ENCODE results near the gene LRRC19.

The LRRC19 gene, protein sequence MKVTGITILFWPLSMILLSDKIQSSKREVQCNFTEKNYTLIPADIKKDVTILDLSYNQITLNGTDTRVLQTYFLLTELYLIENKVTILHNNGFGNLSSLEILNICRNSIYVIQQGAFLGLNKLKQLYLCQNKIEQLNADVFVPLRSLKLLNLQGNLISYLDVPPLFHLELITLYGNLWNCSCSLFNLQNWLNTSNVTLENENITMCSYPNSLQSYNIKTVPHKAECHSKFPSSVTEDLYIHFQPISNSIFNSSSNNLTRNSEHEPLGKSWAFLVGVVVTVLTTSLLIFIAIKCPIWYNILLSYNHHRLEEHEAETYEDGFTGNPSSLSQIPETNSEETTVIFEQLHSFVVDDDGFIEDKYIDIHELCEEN

DNA sequence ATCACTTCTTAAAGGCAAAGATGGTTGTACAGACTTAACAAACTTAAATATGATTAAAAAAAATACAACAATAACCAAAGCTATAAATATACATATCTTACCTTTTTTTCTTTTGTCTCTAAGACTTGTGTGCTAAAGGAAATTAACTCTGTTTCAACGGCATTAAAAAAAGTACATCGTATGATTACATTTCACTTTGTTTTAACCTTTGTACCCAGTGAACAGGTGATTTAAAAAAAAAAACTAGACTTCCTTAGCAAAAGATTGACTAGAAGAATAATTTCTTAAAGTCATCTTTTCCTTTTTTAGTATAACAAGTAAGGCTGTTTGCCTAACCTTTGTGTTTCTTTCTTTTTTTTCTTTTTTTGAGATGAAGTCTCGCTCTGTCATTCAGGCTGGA, at the start of gene LRRC19:
TSS of gene LRRC19 (minus strand) at position 182 of the 400 bp plus-strand sequence. CDS start 5,978 bp downstream, outside the sequence.
- no peak within 1 kb of the TSS for H3K4me3 ChIP-seq (ENCODE audit: control insufficient read depth, low read depth, low read length)
- DNase-seq (ENCODE audit: low read depth) = no peak
- TF ChIP-seq, protein P1, sequence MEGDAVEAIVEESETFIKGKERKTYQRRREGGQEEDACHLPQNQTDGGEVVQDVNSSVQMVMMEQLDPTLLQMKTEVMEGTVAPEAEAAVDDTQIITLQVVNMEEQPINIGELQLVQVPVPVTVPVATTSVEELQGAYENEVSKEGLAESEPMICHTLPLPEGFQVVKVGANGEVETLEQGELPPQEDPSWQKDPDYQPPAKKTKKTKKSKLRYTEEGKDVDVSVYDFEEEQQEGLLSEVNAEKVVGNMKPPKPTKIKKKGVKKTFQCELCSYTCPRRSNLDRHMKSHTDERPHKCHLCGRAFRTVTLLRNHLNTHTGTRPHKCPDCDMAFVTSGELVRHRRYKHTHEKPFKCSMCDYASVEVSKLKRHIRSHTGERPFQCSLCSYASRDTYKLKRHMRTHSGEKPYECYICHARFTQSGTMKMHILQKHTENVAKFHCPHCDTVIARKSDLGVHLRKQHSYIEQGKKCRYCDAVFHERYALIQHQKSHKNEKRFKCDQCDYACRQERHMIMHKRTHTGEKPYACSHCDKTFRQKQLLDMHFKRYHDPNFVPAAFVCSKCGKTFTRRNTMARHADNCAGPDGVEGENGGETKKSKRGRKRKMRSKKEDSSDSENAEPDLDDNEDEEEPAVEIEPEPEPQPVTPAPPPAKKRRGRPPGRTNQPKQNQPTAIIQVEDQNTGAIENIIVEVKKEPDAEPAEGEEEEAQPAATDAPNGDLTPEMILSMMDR (conservative IDR thresholded peaks at IDR 0.05; ENCODE audit: control insufficient read depth, insufficient read depth, low read depth, low read length) = no peak

DNA sequence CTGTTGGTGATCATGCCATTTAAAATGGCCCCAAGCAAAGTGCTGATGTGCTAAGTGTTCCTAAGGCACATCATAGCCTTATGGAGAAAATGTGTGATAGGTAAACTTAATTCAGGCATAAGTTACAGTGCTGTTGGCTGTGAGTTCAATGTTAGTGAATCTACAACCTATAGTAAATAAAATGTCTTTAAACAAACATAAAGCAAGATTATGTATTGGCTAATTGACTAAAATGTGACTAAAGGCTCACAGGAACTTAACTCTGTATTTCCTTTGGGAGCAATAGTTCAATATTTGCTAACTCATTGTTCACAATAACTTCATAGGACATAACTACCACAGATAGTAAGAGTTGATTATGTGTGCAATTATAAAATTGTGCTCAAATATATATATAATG, 49.4 kb upstream of the LRRC19 start:
- no peak for DNase-seq (ENCODE audit: low read depth)
- H3K4me3 ChIP-seq (ENCODE audit: control insufficient read depth, low read depth, low read length) = no peak overlapping the region
- TF ChIP-seq, protein P1 (conservative IDR thresholded peaks at IDR 0.05; ENCODE audit: control insufficient read depth, insufficient read depth, low read depth, low read length) = no peak

DNA sequence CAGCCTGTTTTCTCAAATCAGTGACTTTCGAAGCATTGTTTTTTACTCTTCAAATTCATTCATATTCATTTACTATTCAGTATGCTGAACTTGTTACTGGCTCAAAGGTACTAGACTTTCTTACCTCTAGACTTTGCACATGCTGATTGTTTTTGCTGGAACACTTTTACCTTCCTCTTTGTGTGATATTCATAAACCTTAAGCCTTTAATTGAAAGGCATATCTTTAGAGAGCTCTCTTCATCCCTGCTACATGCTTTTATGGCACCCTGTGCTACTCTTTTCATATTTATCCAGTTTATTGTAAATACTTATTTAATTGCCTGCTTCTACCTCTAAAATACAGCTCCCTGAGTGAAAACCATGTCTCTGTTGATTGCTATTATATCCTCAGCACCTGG, 48.7 kb upstream of the LRRC19 start:
- DNase-seq (ENCODE audit: low read depth) = no peak
- TF ChIP-seq, protein P1 (conservative IDR thresholded peaks at IDR 0.05; ENCODE audit: control insufficient read depth, insufficient read depth, low read depth, low read length) = no peak
- no peak overlapping the region for H3K4me3 ChIP-seq (ENCODE audit: control insufficient read depth, low read depth, low read length)

DNA sequence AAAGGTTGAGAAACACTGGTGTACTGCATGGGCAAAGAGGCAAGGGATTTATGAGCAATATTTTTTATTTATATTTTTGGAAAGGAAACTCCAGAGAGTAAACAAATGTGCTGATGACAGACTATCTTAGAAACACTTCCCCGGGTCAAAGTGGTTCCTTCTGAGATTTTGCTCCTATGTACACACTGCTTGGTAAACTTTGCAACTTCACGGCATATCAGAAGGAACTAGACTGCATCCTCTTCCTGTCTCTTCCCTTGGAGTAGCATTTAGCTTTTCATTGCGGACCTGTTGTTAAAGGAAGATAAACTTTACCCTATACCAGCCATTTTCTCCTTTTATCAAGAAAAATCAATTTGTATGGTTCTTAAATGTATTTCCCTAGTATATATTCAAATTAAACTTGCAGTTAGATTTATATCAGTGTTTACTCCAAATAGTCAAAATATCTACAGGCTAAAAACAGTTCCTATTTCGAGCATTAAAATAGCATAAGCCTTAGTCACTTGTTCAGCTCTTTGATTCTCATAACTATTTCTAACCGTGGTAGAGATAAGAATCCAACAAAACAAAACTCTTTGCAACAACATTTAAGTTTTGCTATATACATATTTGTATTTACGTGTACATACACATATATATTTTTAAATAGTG, 48.0 kb upstream of the LRRC19 start:
- TF ChIP-seq, protein P1 (conservative IDR thresholded peaks at IDR 0.05; ENCODE audit: control insufficient read depth, insufficient read depth, low read depth, low read length) = no peak
- no peak for DNase-seq (ENCODE audit: low read depth)
- H3K4me3 ChIP-seq (ENCODE audit: control insufficient read depth, low read depth, low read length) = no peak overlapping the region

DNA sequence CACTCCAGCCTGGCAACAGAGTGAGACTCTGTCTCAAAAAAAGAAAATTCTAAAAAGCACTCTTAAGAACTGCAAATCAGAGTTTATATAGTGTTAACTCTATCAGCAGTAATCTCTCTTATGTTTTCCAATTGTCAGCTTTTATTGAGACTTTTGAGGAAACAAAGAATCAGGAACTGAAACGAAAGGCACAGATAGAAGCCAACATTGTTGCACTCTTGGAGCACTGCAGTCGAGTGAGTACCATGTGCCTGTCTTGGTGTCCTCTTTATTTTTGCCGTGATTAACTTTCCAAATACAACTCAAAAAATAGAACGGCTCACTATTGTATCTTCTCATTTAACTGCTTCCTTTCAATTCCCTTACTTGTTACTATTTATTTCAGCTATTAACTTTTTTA, 41.7 kb upstream of the LRRC19 start:
- no peak overlapping the region for H3K4me3 ChIP-seq (ENCODE audit: control insufficient read depth, low read depth, low read length)
- no peak for DNase-seq (ENCODE audit: low read depth)
- TF ChIP-seq, protein P1 (conservative IDR thresholded peaks at IDR 0.05; ENCODE audit: control insufficient read depth, insufficient read depth, low read depth, low read length) = no peak

DNA sequence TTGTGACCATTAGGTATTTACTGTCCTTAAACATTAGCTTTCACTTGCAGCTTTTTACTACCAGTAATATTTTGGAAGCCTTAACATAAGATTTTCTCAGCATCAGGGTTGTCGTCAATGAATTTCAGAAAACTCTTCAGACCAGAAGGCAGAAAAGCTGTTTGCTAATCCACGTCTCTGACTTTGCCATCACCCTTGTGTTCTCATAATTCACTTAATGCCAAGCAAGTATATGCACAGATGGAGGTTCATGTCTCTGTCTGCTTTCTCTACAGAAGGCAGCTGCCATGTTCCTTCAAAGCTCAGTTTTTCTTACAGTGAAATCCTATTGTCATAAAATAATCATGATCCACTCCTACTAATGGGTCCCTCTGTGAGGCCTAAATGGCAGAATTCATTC, 37.7 kb upstream of the LRRC19 start:
- H3K4me3 ChIP-seq (ENCODE audit: control insufficient read depth, low read depth, low read length) = no peak overlapping the region
- DNase-seq (ENCODE audit: low read depth) = no peak
- TF ChIP-seq, protein P1 (conservative IDR thresholded peaks at IDR 0.05; ENCODE audit: control insufficient read depth, insufficient read depth, low read depth, low read length) = no peak

Measured in fibroblast of mammary gland (primary cell).